ENCODE measurements around the gene KRT77.

DNA sequence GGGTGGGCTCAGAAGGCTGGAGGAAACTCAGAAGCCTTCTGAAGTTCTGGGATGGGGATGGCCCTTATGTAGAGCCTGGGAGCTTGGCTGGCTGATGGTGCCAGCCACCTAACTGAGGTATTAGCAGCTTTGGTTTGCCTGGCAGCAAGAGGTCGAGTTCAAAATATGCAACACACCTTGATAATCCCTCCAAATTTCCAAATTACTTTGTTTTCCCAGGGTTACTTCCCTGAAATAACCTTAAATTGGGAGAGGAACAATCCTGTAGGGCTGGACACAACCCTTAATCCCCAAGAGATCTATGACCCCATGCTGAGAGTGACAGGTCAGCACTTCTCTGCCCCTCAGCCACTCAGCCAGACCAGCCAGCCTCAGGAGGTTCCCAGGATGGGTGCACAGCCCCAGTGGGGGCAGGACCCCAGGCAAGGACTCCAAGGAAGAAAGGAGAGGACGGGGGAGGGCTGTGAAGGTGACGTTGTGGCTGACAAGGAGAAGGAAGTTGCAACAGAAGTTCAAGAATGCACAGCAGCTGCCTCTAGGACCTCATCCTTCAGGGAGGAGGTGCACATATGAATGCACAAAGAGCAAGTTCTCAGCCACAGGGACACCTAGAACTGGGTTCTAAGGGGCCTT lies 18.6 kb upstream of the KRT77 start:
- no peak for TF ChIP-seq CTCF (IDR thresholded peaks at IDR 0.05)
- no peak for TF ChIP-seq POLR2A (IDR thresholded peaks at IDR 0.05)
- TF ChIP-seq POLR2AphosphoS5 (IDR thresholded peaks at IDR 0.05): no peak
- no peak for TF ChIP-seq EP300 (IDR thresholded peaks at IDR 0.05)
